ENCODE measurements around the gene EXOC4. TPM values are rescaled to one million over a fixed set of nuclear protein-coding genes. Genes with fewer than 3 reads are reported as not detected.
A peak's percentile ranks its signal among the peaks of the same experiment; 100 is the strongest.

Gene EXOC4
- total RNA-seq, 1 donor from 2014 or later = 67.7 TPM

- peaks cover 21% of the 10 kb centered on the region for H3K9me3 Mint-ChIP-seq (ENCODE audit: low read depth)
- H3K36me3 Mint-ChIP-seq (ENCODE audit: low read depth) = peaks cover 11% of the 10 kb centered on the region
- H3K27ac Mint-ChIP-seq (ENCODE audit: unreplicated experiment) = no peak overlapping the region
- no peak for DNase-seq (ENCODE audit: low spot score)
- no peaks in the 10 kb centered on the region for H3K27me3 Mint-ChIP-seq (ENCODE audit: low read depth)
- TF ChIP-seq CTCF (IDR thresholded peaks at IDR 0.05) = no peak
- peaks cover 39% of the 10 kb centered on the region for H3K4me1 Mint-ChIP-seq (ENCODE audit: low read depth)
- H3K4me3 Mint-ChIP-seq (ENCODE audit: unreplicated experiment) = no peak overlapping the region
Observed at GRCh38 chr7:133355822-133356221, 102.9 kb downstream of the EXOC4 start.

- Mint-ChIP-seq H3K27ac (ENCODE audit: unreplicated experiment) (peak overlapping the region; percentile 85), H3K36me3 (ENCODE audit: low read depth) (peaks cover 6% of the 10 kb centered on the region), H3K27me3 (ENCODE audit: low read depth) (no peaks in the 10 kb centered on the region), H3K4me3 (ENCODE audit: unreplicated experiment) (peak overlapping the region; percentile 22), H3K9me3 (ENCODE audit: low read depth) (peaks cover 7% of the 10 kb centered on the region), H3K4me1 (ENCODE audit: low read depth) (peaks cover 39% of the 10 kb centered on the region)
- no peak for TF ChIP-seq CTCF (IDR thresholded peaks at IDR 0.05)
- DNase-seq (ENCODE audit: low spot score) = no peak
Observed at GRCh38 chr7:133358708-133359107, 105.8 kb downstream of the EXOC4 start.

- TF ChIP-seq CTCF (IDR thresholded peaks at IDR 0.05) = no peak
- no peaks in the 10 kb centered on the region for H3K27me3 Mint-ChIP-seq (ENCODE audit: low read depth)
- peaks cover 6% of the 10 kb centered on the region for H3K36me3 Mint-ChIP-seq (ENCODE audit: low read depth)
- peak overlapping the region; percentile 85 for H3K27ac Mint-ChIP-seq (ENCODE audit: unreplicated experiment)
- peaks cover 36% of the 10 kb centered on the region for H3K4me1 Mint-ChIP-seq (ENCODE audit: low read depth)
- no peak for DNase-seq (ENCODE audit: low spot score)
- H3K4me3 Mint-ChIP-seq (ENCODE audit: unreplicated experiment) = no peak overlapping the region
- peaks cover 6% of the 10 kb centered on the region for H3K9me3 Mint-ChIP-seq (ENCODE audit: low read depth)
Observed at GRCh38 chr7:133359449-133359848, 106.6 kb downstream of the EXOC4 start.

- Mint-ChIP-seq H3K4me1 (ENCODE audit: low read depth) (peaks cover 36% of the 10 kb centered on the region), H3K27ac (ENCODE audit: unreplicated experiment) (peak overlapping the region; percentile 64), H3K27me3 (ENCODE audit: low read depth) (no peaks in the 10 kb centered on the region), H3K36me3 (ENCODE audit: low read depth) (peaks cover 6% of the 10 kb centered on the region), H3K4me3 (ENCODE audit: unreplicated experiment) (no peak overlapping the region), H3K9me3 (ENCODE audit: low read depth) (peaks cover 6% of the 10 kb centered on the region)
- TF ChIP-seq CTCF (IDR thresholded peaks at IDR 0.05) = no peak
- no peak for DNase-seq (ENCODE audit: low spot score)
Observed at GRCh38 chr7:133360201-133360600, 107.3 kb downstream of the EXOC4 start.

- Mint-ChIP-seq H3K27me3 (ENCODE audit: low read depth) (no peaks in the 10 kb centered on the region), H3K4me3 (ENCODE audit: unreplicated experiment) (no peak overlapping the region), H3K4me1 (ENCODE audit: low read depth) (peaks cover 48% of the 10 kb centered on the region), H3K9me3 (ENCODE audit: low read depth) (peaks cover 6% of the 10 kb centered on the region), H3K27ac (ENCODE audit: unreplicated experiment) (no peak overlapping the region), H3K36me3 (ENCODE audit: low read depth) (peaks cover 3% of the 10 kb centered on the region)
- DNase-seq (ENCODE audit: low spot score) = no peak
- no peak for TF ChIP-seq CTCF (IDR thresholded peaks at IDR 0.05)
Observed at GRCh38 chr7:133361806-133362205, 108.9 kb downstream of the EXOC4 start.

Measured in chondrocyte (in vitro differentiated cells).